RWPE1 (cell line): ENCODE results near the gene TTC8.

Experiments
- CTCF ChIA-PET: fragments of 350-600 bp; sonication (Branson Sonifier 250); formaldehyde crosslinking; extraction: SDS; loops from one replicate; lab custom pipeline; 2021; lab: Yijun Ruan, JAX
- POLR2A ChIA-PET: fragments of 400-600 bp; formaldehyde crosslinking; extraction: SDS; loops from one replicate; lab custom pipeline; 2020; ENCODE audit warnings: antibody characterized with exemption; ENCODE audit not compliant: low non-redundant PET; lab: Yijun Ruan, JAX
- DNase-seq: peaks from one replicate; pipeline ENCODE4 v3.0.0; 2012; ENCODE audit warnings: low spot score
- H3K27ac ChIP-seq: fragments of 450-650 bp; 2 replicates; pipeline ENCODE4 v1.5.1; 2017
- TF ChIP-seq, protein P1 (sequence below): fragments of 450-650 bp; conservative IDR thresholded peaks from 2 replicates; pipeline ENCODE4 v1.5.1; 2017; ENCODE audit warnings: low read depth, mild to moderate bottlenecking

Gene TTC8

DNA sequence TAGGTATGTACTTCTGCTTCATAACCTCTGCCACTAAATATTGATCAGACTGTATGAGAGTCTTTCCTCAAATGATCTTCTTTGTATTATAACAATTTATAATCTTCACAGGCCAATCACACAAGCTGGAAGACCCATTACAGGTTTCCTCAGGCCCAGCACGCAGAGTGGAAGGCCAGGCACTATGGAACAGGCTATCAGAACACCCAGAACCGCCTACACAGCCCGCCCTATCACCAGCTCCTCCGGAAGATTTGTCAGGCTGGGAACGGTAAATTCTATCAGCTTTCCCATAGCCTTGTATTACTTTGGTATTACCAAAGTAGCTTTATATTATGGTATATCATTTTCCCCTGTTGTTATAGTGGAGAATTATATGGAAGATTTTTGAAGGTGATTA is 16.5 kb downstream of the TTC8 start:
- POLR2A ChIA-PET = no interaction called here
- CTCF ChIA-PET = no interaction called here
- H3K27ac ChIP-seq = no peak overlapping the region
- DNase-seq = no peak
- TF ChIP-seq, protein P1, sequence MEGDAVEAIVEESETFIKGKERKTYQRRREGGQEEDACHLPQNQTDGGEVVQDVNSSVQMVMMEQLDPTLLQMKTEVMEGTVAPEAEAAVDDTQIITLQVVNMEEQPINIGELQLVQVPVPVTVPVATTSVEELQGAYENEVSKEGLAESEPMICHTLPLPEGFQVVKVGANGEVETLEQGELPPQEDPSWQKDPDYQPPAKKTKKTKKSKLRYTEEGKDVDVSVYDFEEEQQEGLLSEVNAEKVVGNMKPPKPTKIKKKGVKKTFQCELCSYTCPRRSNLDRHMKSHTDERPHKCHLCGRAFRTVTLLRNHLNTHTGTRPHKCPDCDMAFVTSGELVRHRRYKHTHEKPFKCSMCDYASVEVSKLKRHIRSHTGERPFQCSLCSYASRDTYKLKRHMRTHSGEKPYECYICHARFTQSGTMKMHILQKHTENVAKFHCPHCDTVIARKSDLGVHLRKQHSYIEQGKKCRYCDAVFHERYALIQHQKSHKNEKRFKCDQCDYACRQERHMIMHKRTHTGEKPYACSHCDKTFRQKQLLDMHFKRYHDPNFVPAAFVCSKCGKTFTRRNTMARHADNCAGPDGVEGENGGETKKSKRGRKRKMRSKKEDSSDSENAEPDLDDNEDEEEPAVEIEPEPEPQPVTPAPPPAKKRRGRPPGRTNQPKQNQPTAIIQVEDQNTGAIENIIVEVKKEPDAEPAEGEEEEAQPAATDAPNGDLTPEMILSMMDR = no peak

DNA sequence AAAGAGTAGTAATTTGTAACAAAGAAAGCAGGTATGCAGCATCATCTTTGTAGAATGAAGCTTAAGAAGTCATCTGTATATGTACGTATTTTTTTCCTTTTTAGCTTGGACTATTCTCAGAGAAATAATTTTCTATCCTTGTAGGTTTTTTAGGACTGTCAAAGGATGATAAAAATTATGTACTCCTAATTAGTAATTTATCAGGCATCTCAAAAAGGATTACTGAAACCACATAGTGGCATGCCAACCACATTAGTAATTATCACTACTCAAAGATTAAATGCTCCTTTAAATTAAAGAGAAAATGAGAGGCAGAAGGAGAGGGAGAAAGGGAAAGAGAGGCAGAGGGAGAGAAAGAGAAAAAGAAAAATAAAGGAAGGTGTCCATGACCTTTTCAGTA is 17.3 kb downstream of the TTC8 start:
- peak; percentile 11 for DNase-seq
- TF ChIP-seq, protein P1 = no peak
- H3K27ac ChIP-seq = no peak overlapping the region
- CTCF ChIA-PET = no interaction called here
- POLR2A ChIA-PET = no interaction called here

DNA sequence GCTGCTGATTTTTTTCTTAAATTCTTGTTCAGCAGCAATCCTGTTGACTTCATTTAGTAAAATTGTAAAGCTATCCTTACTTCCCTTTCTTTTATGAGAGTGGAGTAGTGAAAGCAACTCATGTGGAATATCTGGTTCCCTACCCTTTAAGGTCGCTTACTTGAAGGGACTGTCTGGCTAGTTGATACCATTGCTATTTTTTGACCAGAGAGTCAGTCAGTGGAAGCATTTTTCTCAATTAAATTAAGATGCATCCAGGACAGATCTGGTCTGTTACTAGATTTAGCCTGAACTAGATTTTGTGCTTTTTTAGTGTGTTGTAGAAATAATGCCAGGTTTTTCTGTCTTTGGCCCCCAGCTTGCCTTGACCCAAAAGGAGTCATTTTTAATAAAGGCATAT is 18.0 kb downstream of the TTC8 start:
- ChIA-PET POLR2A (no interaction called here), CTCF (no interaction called here)
- DNase-seq = no peak
- TF ChIP-seq, protein P1 = no peak
- no peak overlapping the region for H3K27ac ChIP-seq

DNA sequence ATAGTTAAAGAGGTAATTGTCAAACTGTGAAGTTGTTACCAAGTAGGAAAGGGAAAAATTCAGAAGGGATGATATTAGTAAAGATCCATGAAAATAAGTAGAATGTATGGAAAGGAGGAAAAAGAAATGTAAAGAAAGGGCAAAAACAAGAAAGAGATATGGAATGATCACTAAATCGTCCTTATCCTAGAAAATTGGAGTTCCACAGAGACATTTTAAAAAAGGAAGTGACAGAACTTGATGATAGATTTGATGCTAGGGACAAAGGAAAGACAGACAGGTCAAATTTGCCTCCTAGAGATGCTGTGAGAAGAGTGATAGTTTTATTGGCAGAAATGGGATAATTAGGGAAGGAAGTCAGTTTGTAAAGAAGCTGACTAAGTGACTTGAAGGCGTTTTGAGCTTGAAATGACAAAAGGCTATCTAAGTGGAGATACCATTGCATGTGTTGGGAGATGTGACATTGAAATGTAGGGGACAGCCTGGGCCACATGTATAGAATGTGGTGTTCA is 20.6 kb downstream of the TTC8 start:
- ChIA-PET POLR2A (no interaction called here), CTCF (interaction anchor here (0.6 kb wide), 1 partner anchor 89 kb away, joined by 3 read pairs; no protein-coding TSS in a partner anchor)
- TF ChIP-seq, protein P1 = no peak
- no peak overlapping the region for H3K27ac ChIP-seq
- DNase-seq = no peak

DNA sequence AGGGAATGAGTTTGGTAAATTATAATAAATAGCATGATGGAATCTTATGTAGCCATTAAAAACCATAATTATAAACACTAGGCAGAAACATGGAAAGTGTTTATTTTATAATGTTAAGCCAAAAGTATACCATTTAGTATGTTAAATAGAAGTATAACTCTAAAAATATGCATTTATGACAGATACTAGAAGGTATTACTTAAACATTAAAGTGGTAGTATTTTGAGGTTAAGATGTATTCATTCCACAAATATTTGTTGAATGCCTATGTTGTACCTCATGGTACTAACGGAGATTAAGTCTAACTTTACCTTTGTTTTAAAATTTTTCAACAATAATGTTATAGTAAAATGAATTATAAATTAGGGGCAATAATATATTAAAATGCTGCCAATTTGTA is 24.1 kb downstream of the TTC8 start:
- CTCF ChIA-PET = interaction anchor here (0.6 kb wide), 1 partner anchor 23 kb away, joined by 3 read pairs; no protein-coding TSS in a partner anchor
- peak; percentile 34 for DNase-seq
- POLR2A ChIA-PET = no interaction called here
- no peak overlapping the region for H3K27ac ChIP-seq
- TF ChIP-seq, protein P1 = no peak

DNA sequence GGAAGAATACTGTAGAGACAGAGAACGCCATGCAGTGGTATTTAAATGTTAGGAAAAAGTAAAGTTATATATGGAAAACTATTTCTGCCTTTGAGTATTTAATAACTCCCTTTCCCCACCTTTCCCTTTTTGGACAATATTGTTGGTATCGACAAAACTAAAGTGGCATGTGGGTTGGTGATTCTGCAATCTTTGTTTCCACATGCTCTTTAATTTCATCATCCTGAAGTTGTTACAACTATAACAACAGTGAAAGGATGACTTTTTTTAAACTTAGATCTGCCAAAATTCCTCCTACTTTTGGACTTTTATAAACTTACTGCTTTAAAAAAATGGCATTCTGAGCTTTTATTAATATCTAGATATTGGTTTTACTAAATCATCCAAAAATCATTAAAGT is 25.3 kb downstream of the TTC8 start:
- ChIA-PET CTCF (interaction anchor here (0.6 to 0.9 kb wide), 2 partner anchors 32 to 376 kb away, joined by 3 to 4 read pairs; no protein-coding TSS in a partner anchor), POLR2A (no interaction called here)
- DNase-seq = no peak
- TF ChIP-seq, protein P1 = no peak
- no peak overlapping the region for H3K27ac ChIP-seq
